ENCODE data around the gene COQ8B.

COQ8B gene

DNA sequence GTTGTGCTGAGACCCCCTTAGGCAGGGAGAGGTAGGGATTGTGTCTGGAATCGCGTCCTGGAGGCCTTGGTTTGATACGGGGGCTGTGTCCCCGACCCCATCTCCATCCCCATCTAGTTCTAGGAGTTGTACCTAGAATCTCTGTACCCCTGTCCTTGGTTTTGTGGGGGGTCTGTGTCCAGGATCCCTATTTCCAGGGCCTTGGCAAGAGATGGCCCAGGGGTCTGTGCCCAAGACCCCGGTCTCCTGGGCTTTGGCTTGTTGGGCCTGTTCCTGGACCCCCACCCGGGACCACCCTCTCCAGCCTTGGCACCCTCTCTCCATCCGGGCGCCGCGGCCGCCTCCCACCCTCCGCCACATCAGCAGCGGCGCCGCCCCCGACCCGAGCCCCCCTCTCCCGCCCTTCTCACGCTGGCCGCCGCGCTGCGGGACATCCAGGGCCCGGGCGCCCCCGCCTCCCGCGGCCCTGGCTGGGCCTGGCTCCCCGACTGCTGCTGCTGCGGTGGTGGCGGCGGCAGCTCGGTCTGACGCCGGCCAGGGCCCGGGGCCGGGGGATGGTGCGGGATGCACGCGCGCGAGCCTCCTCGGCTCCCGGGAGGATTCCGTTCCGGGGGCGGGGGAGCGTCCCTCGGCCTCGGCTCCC is 26.5 kb downstream of the COQ8B start, which contains the start of gene NUMBL:
Gene NUMBL, minus strand, starts transcription at position 602 of the 643 bp plus-strand sequence. Its CDS starts 168 bp downstream, at position 434.
- DNase-seq, result no peak

DNA sequence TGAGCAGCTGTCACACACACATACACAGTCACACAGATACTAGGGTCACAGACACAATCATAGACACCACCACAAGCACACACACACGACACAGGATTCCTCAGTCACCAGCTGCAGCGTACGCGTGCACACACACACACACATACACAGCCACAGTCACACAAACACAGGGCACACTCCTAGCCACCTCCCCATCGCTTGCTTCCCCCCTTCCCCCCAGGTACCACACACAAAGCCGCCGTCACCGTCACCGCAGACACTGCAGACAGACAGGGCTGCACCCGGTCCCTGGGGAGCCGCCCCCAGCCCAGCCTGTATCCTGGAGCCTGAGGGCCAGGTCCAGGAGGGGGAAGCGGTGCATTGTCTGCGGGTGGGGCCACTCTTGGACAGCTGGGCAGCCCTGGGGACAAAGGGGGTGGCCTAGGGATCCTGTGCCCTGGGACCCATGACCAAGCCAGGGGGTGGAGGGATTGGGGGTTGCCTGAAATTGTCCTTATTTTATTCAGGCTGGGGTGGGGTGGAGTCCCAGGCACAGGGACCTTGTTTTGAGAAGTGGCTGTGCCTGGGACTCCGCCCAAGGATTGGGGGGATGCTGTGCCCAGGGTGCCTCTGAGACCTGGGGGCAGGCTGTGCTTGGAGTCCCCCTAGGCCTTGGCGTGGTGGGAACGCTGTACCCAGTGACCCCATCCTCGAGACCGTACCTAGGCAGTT is 27.2 kb downstream of the COQ8B start:
- DNase-seq, result no peak

- no peak for DNase-seq
Observed at GRCh38 chr19:40688987-40689338, 27.7 kb downstream of the COQ8B start.

GRCh38 chr19:40688309-40688708 is 28.4 kb downstream of the COQ8B start:
- no peak for DNase-seq

GRCh38 chr19:40687525-40688016 is 29.1 kb downstream of the COQ8B start:
- no peak for DNase-seq

DNA sequence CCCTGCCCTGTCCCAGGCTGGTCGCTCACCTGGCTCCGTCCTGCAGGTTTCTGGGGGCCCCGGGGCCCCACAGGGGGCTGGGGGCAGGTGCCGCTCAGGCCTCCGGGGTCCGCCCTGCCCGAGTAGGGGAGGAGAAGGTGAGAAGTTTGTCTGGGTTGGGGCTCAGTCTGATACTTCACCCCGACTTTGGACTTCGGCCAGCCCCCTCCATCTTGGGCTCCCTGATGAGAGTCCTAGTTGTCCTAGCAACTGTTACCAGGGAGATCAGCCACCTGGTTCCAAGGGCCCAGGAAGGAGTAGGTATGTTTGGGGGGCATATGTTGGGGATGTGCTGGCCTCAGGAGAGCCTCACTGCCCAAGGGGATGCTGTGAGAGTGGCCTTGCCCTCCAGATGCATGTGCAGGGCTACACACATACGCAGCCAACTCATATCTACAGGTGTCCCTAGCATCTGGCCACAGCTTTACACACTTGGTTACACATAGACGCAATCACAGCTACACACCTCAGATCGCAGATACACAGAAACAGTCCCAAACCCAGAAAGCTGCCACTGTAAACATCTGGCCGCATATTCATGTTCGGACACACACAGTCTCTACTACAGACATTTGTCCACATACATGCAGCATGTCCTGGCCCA is 29.7 kb downstream of the COQ8B start:
- no peak for DNase-seq

DNA sequence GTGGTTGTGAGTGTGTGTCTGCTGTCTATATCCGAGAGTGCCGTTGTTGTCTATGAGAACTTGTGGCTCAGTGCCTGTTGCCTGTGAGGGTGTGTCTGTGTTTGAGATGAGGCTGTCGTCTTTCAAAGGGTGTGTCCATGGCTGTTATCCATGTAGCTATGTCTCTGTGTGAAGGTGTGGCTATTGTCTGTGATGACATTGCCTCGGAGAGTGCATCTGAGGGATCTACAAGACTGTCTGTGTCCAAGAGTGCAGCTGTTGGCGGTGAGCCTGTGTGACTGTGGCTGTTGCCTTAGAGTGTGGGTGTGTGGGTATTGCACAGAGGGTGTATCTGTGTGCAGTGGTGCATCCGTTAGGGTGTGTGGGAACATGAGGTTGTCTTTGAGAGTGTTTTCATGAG is 31.1 kb downstream of the COQ8B start:
- DNase-seq, result no peak

GRCh38 chr19:40685016-40685526 is 31.6 kb downstream of the COQ8B start:
- DNase-seq, result no peak

DNA sequence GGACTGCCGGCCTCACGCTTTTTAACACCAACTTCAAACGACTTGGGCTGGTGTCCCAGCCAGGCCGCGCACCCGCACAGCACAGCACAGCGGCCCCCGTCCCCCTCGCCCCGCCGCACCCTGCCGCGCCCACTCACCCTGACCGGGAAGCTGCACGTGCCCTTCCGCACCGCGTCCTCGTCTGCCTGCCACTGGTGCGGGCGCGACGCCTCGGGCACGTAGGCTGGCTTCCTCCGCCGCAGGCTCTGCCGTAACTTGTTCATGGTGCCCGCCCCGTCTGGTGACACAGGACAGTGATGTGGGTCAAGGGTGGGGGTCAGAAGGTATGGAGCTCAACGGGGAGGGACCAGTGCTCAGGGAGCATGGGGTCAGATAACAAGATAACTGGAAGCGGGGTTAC is 32.4 kb downstream of the COQ8B start:
- DNase-seq, result no peak

- DNase-seq, result no peak
Observed at GRCh38 chr19:40683437-40683836, 33.2 kb downstream of the COQ8B start.

GRCh38 chr19:40682431-40682964 is 34.2 kb downstream of the COQ8B start:
- no peak for DNase-seq

DNA sequence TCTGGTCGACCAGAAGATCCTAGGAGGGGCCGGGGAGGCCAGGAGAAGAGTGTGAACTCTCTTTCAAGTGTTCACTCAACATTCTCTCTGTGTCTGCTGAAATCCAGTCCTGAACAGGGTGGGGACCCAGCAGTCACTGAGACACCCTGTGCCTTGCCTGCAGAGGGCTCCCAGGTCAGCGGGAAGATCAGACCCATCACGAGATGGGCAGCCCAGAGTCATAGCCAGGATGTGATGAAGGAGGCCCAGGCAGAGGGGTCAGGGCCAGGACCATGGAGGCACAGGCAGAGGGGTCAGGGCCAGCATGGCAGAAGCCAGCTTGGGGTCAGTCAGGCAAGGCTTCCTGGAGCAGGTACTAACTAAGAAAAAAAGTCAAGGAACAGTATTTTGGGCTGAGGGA is 35.6 kb downstream of the COQ8B start:
- DNase-seq, result no peak

GRCh38 chr19:40677156-40677555 is 39.5 kb downstream of the COQ8B start:
- no peak for DNase-seq

DNA sequence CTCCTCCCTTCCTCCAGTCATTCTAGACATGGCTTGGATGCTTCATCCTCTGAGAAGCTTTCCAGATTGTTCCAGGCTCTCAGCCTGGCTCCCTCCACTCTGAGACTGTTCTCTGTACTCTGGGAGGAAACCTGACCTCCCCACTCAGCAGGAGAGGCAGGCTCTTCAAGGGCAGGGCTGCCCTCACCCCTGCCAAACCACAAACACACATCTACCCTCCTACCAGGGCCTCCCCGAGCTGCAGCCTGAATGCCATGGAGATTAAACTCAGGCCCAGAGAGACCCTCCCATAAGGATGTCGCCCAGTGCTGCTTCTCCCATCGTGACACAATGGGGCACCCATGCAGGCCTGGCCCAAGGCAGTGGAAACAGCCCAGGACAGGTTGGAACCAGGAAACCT is 42.4 kb downstream of the COQ8B start:
- no peak for DNase-seq

- no peak for DNase-seq
Observed at GRCh38 chr19:40673397-40673796, 43.3 kb downstream of the COQ8B start.

DNA sequence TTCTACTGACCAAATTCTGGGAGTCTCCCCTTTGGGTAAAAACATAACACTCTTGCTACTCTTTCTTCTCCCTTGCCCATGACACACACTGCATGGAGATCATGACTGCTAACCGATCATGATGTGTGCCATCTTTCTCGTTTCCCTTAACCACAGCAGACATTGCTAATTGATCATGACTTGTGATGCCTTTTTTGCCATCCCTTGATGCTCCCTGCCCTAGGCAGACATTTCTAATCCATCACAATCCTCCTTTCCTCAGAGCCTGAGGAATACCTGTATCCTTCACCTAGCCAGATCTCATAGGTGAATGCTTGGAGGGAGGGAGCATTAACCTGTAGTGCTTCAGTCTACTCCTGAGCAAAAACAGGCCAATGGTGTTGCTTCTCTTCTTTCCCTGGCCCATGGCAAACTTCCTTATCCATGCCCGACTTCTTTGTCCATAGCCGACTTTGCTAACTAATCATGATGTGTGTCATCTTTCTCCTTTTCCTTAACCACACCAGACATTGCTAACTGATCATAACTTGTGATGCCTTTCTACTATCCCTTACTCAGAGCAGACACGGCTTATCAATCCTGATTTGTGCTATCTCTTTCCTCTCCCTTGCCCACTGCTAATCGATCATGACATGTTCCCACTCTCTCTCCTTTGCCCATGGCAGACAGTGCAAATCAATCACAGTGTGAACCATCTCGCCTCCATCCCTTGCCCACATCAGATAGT is 44.0 kb downstream of the COQ8B start:
- no peak for DNase-seq

GRCh38 chr19:40672038-40672437 is 44.6 kb downstream of the COQ8B start:
- no peak for DNase-seq

DNA sequence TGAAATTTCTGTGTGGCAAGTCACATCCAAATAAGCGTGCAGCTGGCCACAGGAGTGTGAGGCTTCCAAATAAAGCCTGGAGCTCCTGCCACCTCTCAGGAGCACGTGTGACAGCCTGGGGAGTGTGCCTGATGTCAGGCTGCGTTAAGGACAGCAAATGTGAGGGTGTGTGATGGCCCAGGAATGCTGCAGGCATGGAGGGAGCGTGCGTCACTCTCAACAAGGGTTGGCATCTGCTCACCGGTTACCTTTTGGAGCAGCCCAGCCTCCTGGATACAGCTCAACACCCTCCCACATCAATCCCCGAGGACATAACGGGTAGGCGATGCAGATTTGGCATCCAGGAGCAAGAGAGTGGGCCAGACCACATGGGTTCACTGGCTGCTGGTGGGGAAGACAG is 45.3 kb downstream of the COQ8B start:
- DNase-seq, result peak in 1 of 2 donors; percentile 39

GRCh38 chr19:40668991-40669614 is 47.6 kb downstream of the COQ8B start:
- DNase-seq, result no peak

GRCh38 chr19:40667602-40668001 is 49.1 kb downstream of the COQ8B start:
- no peak for DNase-seq

- no peak for DNase-seq
Observed at GRCh38 chr19:40666803-40667438, 49.8 kb downstream of the COQ8B start.

Data from hippocampal formation (tissue), 2 donors.